Measurements from ENCODE around the gene WDR74.
A peak's percentile ranks its signal among the peaks of the same experiment; 100 is the strongest.
"Not testable (repeated sequence)": the region's sequence is repeated elsewhere in the genome, so short reads cannot be mapped to it uniquely, and the experiment has no call there.

WDR74 gene

GRCh38 chr11:62880231-62880802, 40.9 kb upstream of the WDR74 start:
- no peaks in the 10 kb centered on the region for H3K9me3 ChIP-seq (ENCODE audit: control insufficient read depth, insufficient read depth, low read length)
- peak overlapping the region; percentile 13; the same call in 1 of the 2 replicates for H3K9ac ChIP-seq (ENCODE audit: low read depth, low read length)
- peak overlapping the region; percentile 75 for H3K4me3 ChIP-seq (ENCODE audit: low read depth, low read length)
- H3K27ac ChIP-seq (ENCODE audit: low read depth, low read length), result peak overlapping the region; percentile 99
- peaks cover 22% of the 10 kb centered on the region for H3K4me1 ChIP-seq (ENCODE audit: control insufficient read depth, insufficient read depth, low read length)
- H3K36me3 ChIP-seq (ENCODE audit: control insufficient read depth, insufficient read depth, low read length), result peaks cover 77% of the 10 kb centered on the region
- no peaks in the 10 kb centered on the region for H3K27me3 ChIP-seq (ENCODE audit: control insufficient read depth, insufficient read depth, low read length)

- peaks cover 22% of the 10 kb centered on the region for H3K4me1 ChIP-seq (ENCODE audit: control insufficient read depth, insufficient read depth, low read length)
- H3K27me3 ChIP-seq (ENCODE audit: control insufficient read depth, insufficient read depth, low read length), result no peaks in the 10 kb centered on the region
- H3K36me3 ChIP-seq (ENCODE audit: control insufficient read depth, insufficient read depth, low read length), result peaks cover 77% of the 10 kb centered on the region
- H3K27ac ChIP-seq (ENCODE audit: low read depth, low read length), result peak overlapping the region; percentile 99
- H3K4me3 ChIP-seq (ENCODE audit: low read depth, low read length), result peak overlapping the region; percentile 7; the same call in 1 of the 2 replicates
- H3K9ac ChIP-seq (ENCODE audit: low read depth, low read length), result no peak overlapping the region
- no peaks in the 10 kb centered on the region for H3K9me3 ChIP-seq (ENCODE audit: control insufficient read depth, insufficient read depth, low read length)
Observed at GRCh38 chr11:62879235-62879978, 40.0 kb upstream of the WDR74 start.

GRCh38 chr11:62876712-62877111, 37.3 kb upstream of the WDR74 start:
- no peak overlapping the region for H3K27ac ChIP-seq (ENCODE audit: low read depth, low read length)
- no peak overlapping the region for H3K4me3 ChIP-seq (ENCODE audit: low read depth, low read length)
- peaks cover 14% of the 10 kb centered on the region for H3K4me1 ChIP-seq (ENCODE audit: control insufficient read depth, insufficient read depth, low read length)
- H3K36me3 ChIP-seq (ENCODE audit: control insufficient read depth, insufficient read depth, low read length), result peaks cover 76% of the 10 kb centered on the region
- no peak overlapping the region for H3K9ac ChIP-seq (ENCODE audit: low read depth, low read length)
- H3K9me3 ChIP-seq (ENCODE audit: control insufficient read depth, insufficient read depth, low read length), result no peaks in the 10 kb centered on the region
- no peaks in the 10 kb centered on the region for H3K27me3 ChIP-seq (ENCODE audit: control insufficient read depth, insufficient read depth, low read length)

GRCh38 chr11:62875698-62876478, 36.5 kb upstream of the WDR74 start:
- no peaks in the 10 kb centered on the region for H3K9me3 ChIP-seq (ENCODE audit: control insufficient read depth, insufficient read depth, low read length)
- H3K4me1 ChIP-seq (ENCODE audit: control insufficient read depth, insufficient read depth, low read length), result peaks cover 14% of the 10 kb centered on the region
- H3K9ac ChIP-seq (ENCODE audit: low read depth, low read length), result no peak overlapping the region
- no peak overlapping the region for H3K27ac ChIP-seq (ENCODE audit: low read depth, low read length)
- no peak overlapping the region for H3K4me3 ChIP-seq (ENCODE audit: low read depth, low read length)
- H3K36me3 ChIP-seq (ENCODE audit: control insufficient read depth, insufficient read depth, low read length), result peaks cover 83% of the 10 kb centered on the region
- no peaks in the 10 kb centered on the region for H3K27me3 ChIP-seq (ENCODE audit: control insufficient read depth, insufficient read depth, low read length)

GRCh38 chr11:62874851-62875250, 35.5 kb upstream of the WDR74 start:
- H3K36me3 ChIP-seq (ENCODE audit: control insufficient read depth, insufficient read depth, low read length), result peaks cover 87% of the 10 kb centered on the region
- no peaks in the 10 kb centered on the region for H3K9me3 ChIP-seq (ENCODE audit: control insufficient read depth, insufficient read depth, low read length)
- no peaks in the 10 kb centered on the region for H3K27me3 ChIP-seq (ENCODE audit: control insufficient read depth, insufficient read depth, low read length)
- H3K4me3 ChIP-seq (ENCODE audit: low read depth, low read length), result no peak overlapping the region
- H3K27ac ChIP-seq (ENCODE audit: low read depth, low read length), result no peak overlapping the region
- H3K4me1 ChIP-seq (ENCODE audit: control insufficient read depth, insufficient read depth, low read length), result peaks cover 7% of the 10 kb centered on the region
- no peak overlapping the region for H3K9ac ChIP-seq (ENCODE audit: low read depth, low read length)

- Histone ChIP-seq H3K27ac (ENCODE audit: low read depth, low read length) (no peak overlapping the region), H3K9ac (ENCODE audit: low read depth, low read length) (no peak overlapping the region), H3K36me3 (ENCODE audit: control insufficient read depth, insufficient read depth, low read length) (peaks cover 66% of the 10 kb centered on the region)
Observed at GRCh38 chr11:62865635-62866034, 26.2 kb upstream of the WDR74 start.

GRCh38 chr11:62863687-62864335, 24.4 kb upstream of the WDR74 start:
- Histone ChIP-seq H3K27me3 (ENCODE audit: control insufficient read depth, insufficient read depth, low read length) (no peaks in the 10 kb centered on the region), H3K4me3 (ENCODE audit: low read depth, low read length) (no peak overlapping the region), H3K9me3 (ENCODE audit: control insufficient read depth, insufficient read depth, low read length) (no peaks in the 10 kb centered on the region), H3K4me1 (ENCODE audit: control insufficient read depth, insufficient read depth, low read length) (peaks cover 3% of the 10 kb centered on the region; the same call in 1 of the 2 replicates), H3K9ac (ENCODE audit: low read depth, low read length) (no peak overlapping the region), H3K36me3 (ENCODE audit: control insufficient read depth, insufficient read depth, low read length) (peaks cover 63% of the 10 kb centered on the region), H3K27ac (ENCODE audit: low read depth, low read length) (no peak overlapping the region)

More at GRCh38 chr11:62865635-62866034, 26.2 kb upstream of the WDR74 start:
- H3K4me1 ChIP-seq (ENCODE audit: control insufficient read depth, insufficient read depth, low read length), result no peaks in the 10 kb centered on the region
- no peaks in the 10 kb centered on the region for H3K27me3 ChIP-seq (ENCODE audit: control insufficient read depth, insufficient read depth, low read length)
- H3K9me3 ChIP-seq (ENCODE audit: control insufficient read depth, insufficient read depth, low read length), result no peaks in the 10 kb centered on the region
- H3K4me3 ChIP-seq (ENCODE audit: low read depth, low read length), result no peak overlapping the region

- Histone ChIP-seq H3K27ac (ENCODE audit: low read depth, low read length) (peak overlapping the region; percentile 73), H3K36me3 (ENCODE audit: control insufficient read depth, insufficient read depth, low read length) (peaks cover 50% of the 10 kb centered on the region)
- not testable (repeated sequence) for H3K27me3 ChIP-seq (ENCODE audit: control insufficient read depth, insufficient read depth, low read length); H3K4me1 ChIP-seq (ENCODE audit: control insufficient read depth, insufficient read depth, low read length); H3K9ac ChIP-seq (ENCODE audit: low read depth, low read length); H3K4me3 ChIP-seq (ENCODE audit: low read depth, low read length); H3K9me3 ChIP-seq (ENCODE audit: control insufficient read depth, insufficient read depth, low read length)
Observed at GRCh38 chr11:62861564-62862192, 22.3 kb upstream of the WDR74 start.

- peak overlapping the region; percentile 73 for H3K27ac ChIP-seq (ENCODE audit: low read depth, low read length)
- peaks cover 6% of the 10 kb centered on the region; the same call in 1 of the 2 replicates for H3K4me1 ChIP-seq (ENCODE audit: control insufficient read depth, insufficient read depth, low read length)
- H3K9me3 ChIP-seq (ENCODE audit: control insufficient read depth, insufficient read depth, low read length), result no peaks in the 10 kb centered on the region
- no peaks in the 10 kb centered on the region for H3K27me3 ChIP-seq (ENCODE audit: control insufficient read depth, insufficient read depth, low read length)
- peaks cover 44% of the 10 kb centered on the region for H3K36me3 ChIP-seq (ENCODE audit: control insufficient read depth, insufficient read depth, low read length)
- no peak overlapping the region for H3K4me3 ChIP-seq (ENCODE audit: low read depth, low read length)
- no peak overlapping the region for H3K9ac ChIP-seq (ENCODE audit: low read depth, low read length)
Observed at GRCh38 chr11:62860835-62861563, 21.6 kb upstream of the WDR74 start.

- peaks cover 42% of the 10 kb centered on the region for H3K36me3 ChIP-seq (ENCODE audit: control insufficient read depth, insufficient read depth, low read length)
- H3K4me1 ChIP-seq (ENCODE audit: control insufficient read depth, insufficient read depth, low read length); H3K4me3 ChIP-seq (ENCODE audit: low read depth, low read length): not testable (repeated sequence)
Observed at GRCh38 chr11:62859281-62859703, 19.9 kb upstream of the WDR74 start.

More at GRCh38 chr11:62859281-62859703, 19.9 kb upstream of the WDR74 start:
- not testable (repeated sequence) for H3K9me3 ChIP-seq (ENCODE audit: control insufficient read depth, insufficient read depth, low read length); H3K9ac ChIP-seq (ENCODE audit: low read depth, low read length); H3K27me3 ChIP-seq (ENCODE audit: control insufficient read depth, insufficient read depth, low read length)
- peak overlapping the region; percentile 74 for H3K27ac ChIP-seq (ENCODE audit: low read depth, low read length)
